GM18868 (cell line): ENCODE data around the gene ZNF385B.

Experiments
- ATAC-seq: cut with Tn5 transposase; IDR thresholded peaks from one replicate; pipeline ENCODE4 v1.9.1; 2021; ENCODE audit warnings: mild to moderate bottlenecking, moderate library complexity; ENCODE audit not compliant: unreplicated experiment

The ZNF385B gene

DNA sequence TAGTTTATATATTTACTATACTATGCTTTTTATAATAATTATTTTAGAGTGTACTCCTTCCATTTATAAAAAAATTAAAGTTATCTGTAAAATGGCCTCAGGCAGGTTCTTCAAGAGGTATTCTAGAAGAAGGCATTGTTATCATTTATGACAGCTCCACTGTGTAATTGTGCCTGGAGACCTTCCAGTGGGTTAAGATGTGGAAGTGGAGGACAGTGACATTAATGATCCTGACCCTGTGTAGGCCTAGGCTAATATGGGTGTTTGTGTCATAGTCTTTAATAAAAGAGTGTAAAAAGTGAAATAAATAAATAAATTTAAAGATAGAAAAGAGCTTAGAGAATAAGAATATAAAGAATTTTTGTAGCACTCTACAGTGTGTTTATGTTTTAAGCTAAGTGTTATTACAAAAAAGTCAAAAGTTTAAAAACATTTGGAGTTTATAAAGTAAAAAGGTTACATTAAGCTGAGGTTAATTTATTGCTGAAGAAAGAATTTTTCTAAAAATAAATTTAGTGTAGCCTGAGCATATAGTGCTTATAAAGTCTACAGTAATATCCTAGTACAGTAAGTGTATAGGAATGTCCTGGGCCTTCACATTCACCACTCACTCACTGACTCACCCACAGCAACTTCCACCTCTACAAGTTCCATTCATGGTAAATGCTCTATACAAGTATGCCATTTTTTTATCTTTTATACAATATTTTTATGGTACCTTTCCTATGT lies 406.8 kb downstream of the ZNF385B start:
- no peak for ATAC-seq

DNA sequence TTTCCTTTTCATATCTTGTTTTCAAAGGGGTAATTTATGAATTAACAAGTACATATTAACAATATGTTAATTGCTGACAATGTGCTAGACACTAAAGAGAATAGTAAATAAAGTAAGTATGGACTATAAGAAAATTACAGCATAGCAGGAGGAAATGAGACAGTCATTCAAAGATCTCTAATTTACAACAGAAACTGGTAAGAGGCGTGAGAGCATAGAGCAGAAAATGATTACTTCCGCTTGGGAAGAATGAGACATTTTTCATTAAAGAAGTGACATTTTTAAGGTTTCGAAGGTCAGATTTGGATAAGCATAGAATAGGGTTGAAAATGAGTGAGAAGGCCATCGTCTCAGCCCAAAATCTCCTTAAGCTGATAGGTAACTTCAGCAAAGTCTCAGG lies 412.4 kb downstream of the ZNF385B start:
- peak; percentile 94 for ATAC-seq

DNA sequence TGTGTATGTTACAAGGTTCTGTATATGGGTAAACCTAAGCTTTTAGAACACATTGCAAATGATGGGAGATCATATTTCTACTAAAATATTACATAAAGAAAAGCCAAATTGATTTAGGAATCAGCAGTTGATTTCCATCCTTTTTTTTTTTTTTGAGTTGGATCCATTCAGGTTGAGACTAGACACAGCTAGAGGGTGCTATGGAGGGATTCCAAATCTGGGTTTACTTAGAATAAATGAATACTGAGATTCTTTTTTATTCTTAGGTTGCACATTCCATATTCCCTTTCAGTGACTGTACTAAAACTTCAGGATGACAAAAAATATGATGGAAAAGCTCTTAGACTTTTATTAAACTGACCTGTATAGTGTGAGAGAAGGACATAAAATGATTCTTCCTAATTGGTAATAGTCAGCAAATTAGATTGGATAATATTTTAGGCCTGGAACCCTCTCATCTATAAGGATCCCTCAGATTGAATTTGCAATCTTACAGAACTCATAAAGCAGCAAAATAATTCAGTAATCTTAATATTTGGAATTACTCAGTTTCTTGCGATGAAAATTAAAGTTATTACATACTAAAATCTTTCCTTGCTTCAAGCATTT lies 413.5 kb downstream of the ZNF385B start:
- ATAC-seq: no peak

GRCh38 chr2:179447421-179447820 lies 414.0 kb downstream of the ZNF385B start:
- no peak for ATAC-seq

DNA sequence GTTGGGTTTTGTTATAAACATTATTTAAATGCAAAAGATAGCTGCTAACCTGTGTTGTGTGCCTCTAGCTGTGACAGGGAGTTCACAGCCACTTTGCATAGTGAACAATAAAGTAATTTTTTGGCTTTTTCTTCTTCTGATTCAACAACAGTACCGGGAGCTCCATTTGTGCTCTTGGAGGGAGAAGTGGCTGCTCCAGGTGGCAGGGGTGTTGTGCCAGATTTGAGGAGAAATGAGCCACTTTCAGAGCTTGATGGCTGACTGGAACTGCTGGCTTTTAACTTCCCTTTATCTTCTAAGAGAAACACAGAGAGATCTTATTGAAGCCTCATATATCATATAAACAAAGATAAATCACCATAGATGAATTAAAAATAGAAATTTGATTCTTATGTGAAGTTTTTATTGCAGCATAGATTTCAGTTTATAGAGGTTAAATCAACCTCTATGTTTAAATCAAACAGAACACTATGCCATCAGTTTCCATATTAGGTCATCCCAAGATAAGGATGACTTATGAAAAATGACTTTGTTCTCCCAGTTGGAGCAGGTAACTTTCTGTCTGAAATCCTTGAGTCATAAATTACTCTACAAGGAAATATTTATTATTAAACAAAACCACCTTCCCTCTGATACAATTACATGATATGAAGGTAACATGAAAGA lies 414.8 kb downstream of the ZNF385B start:
- no peak for ATAC-seq

- ATAC-seq: no peak
Observed at GRCh38 chr2:179444056-179444455, 417.4 kb downstream of the ZNF385B start.

GRCh38 chr2:179443180-179443579 lies 418.2 kb downstream of the ZNF385B start:
- ATAC-seq: no peak

GRCh38 chr2:179442206-179442605 lies 419.2 kb downstream of the ZNF385B start:
- no peak for ATAC-seq

- no peak for ATAC-seq
Observed at GRCh38 chr2:179441551-179441950, 419.9 kb downstream of the ZNF385B start.

- peak; percentile 71 for ATAC-seq
Observed at GRCh38 chr2:179440642-179441251, 420.7 kb downstream of the ZNF385B start.

DNA sequence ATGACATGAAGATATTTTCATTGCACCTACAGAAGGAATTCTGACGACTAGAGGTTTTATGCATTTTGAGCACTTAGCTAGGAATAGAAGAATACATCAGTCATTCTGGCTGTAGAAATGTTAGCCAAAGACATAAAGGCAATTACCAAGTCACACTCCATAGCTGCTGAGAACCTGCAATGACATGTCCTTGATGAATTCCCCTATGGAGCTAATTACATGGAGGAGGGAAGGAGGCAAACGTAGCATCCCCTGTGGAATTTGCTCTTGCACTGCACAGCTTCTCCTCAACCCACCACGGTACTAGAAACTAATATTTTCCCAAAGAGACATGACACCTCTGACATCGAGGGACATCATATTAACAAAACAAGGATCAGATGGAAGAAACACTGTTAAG lies 422.8 kb downstream of the ZNF385B start:
- ATAC-seq: no peak

- ATAC-seq: no peak
Observed at GRCh38 chr2:179437430-179437829, 424.0 kb downstream of the ZNF385B start.

DNA sequence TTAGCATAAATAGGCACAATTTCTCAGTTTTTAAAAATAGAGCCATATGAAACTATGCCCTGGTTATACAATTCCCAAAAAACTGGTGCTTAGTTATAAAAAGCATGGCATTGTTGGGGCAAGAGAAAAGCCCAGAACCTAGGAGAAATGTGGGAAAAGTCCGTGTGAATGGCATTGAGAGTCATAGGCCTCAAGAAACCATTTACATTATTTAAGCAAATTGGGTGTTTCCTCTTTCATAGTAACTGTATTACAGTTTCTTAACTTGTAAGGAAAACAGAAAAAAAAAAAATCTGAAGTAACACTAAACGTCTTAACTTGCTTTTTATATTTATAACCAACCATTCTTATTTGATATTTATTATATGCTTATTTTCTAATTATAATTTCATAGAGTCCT lies 425.8 kb downstream of the ZNF385B start:
- no peak for ATAC-seq

- no peak for ATAC-seq
Observed at GRCh38 chr2:179435000-179435399, 426.4 kb downstream of the ZNF385B start.

DNA sequence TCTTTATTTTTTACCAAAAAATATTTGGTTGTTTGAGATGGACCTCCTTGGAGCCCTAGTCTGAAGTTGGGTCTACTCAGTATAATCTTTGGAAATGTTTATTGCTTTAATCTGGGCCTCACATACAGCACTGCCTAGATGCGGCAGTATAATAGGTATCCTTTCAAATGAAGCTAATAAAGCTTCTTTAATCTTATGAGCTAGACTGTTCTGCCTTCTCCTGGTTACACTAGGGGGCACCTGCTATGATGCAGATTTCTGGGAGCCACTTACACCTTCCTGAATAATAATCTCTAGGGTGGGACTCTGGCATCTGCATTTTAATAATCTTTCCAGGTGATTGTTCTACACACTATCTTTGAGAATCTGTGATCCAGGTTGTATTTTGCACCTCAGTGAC lies 427.1 kb downstream of the ZNF385B start:
- no peak for ATAC-seq

GRCh38 chr2:179432751-179433150 lies 428.7 kb downstream of the ZNF385B start:
- ATAC-seq: no peak

GRCh38 chr2:179429597-179429996 lies 431.8 kb downstream of the ZNF385B start:
- no peak for ATAC-seq

- no peak for ATAC-seq
Observed at GRCh38 chr2:179429060-179429471, 432.3 kb downstream of the ZNF385B start.

- ATAC-seq: no peak
Observed at GRCh38 chr2:179428649-179429048, 432.8 kb downstream of the ZNF385B start.

DNA sequence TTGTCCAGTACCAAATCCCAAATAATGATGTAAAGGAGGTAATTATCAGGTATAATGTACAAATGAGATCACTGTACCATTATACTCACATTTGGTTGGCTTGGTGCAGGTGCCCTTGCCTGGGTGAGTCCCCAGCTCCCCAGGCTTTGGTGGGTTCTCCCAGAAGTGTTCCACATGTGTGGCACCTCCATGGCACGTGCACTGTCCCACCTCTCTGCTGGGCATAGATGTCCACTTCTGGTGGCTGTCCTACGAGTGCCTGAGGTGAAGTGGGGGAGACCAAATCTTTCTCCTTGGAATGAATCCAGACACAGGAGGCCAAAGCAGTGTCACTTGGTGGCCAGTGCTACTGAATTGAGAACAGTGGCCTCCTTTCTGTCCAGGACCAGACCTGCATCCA lies 434.3 kb downstream of the ZNF385B start:
- no peak for ATAC-seq

DNA sequence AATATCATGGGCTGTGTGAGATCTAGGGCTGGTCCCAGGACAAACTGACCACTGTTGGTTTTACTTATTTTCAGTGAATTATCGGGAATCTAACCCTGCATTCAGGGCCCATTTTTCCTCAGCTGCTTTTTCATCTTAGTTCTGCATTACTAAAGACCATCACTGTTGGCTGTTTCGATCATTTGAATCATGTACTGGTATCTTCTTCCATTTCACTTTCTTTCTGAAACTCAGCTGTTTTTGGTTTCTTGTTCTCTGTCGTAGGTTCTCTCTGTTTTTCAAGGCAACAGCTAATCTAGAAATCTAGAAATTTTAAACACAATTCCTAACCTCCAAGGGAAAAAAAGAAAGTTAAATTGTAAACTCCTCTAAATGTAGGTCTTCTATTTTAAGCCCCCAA lies 436.8 kb downstream of the ZNF385B start:
- no peak for ATAC-seq
